ENCODE results near the gene SCN5A.
A peak's percentile ranks its signal among the peaks of the same experiment; 100 is the strongest.

SCN5A gene

DNA sequence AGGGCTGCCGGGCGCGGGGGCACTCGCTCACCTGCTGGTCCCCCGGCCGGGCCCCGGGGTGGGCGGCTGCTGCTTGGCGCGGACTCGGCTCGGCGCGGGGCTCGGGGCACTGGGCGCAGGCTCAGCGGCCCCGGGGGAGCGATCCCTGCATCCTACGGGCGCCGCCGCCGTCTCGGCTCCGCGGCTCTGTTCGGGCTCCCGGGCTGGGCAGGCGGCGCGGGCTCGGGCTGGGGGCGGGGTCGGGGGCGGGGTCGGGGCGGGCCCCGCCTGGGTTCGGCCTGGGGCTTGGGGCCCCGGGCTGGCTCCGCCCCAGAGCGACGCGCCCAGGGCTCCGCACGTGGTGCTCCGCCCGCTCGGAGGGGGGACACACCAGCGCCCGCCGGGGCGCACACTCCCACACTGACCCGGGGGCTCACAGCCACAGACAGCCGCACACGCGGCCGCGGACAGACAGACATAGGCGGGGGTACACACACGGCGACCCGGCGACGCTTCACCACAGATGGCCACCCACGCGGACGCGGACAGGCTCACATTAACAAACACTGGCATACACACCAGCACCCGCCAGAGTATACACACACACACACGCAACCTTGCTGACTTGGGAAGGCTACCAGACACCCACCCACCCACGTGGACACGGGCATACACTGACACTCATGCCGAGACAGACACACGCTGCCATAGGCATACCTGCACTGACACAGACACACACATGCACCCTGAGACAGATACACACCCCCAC lies at the start of gene SCN5A:
SCN5A (minus strand) TSS at position 188 of the 748 bp plus-strand sequence. CDS start 16,380 bp downstream, outside the sequence.
- peaks cover 61% of the 10 kb centered on the region for H3K27me3 ChIP-seq (replicated peaks; ENCODE audit: control insufficient read depth, insufficient read depth, low read length)
- peak; percentile 68 for DNase-seq (ENCODE audit: low read depth)

GRCh38 chr3:38698760-38699159 lies 49.3 kb upstream of the SCN5A start:
- Histone ChIP-seq H3K9ac (ENCODE audit: low read length) (no peak overlapping the region), H3K4me1 (ENCODE audit: control insufficient read depth, insufficient read depth, low read length) (no peaks in the 10 kb centered on the region), H3K4me3 (ENCODE audit: low read length) (no peak overlapping the region), H3K9me3 (ENCODE audit: control insufficient read depth, low read length) (no peaks in the 10 kb centered on the region), H3K27me3 (replicated peaks; ENCODE audit: control insufficient read depth, insufficient read depth, low read length) (peaks cover 18% of the 10 kb centered on the region), H3K36me3 (ENCODE audit: control insufficient read depth, insufficient read depth, low read length, severe bottlenecking) (no peaks in the 10 kb centered on the region)
- no peak for DNase-seq (ENCODE audit: low read depth)

More for the DNA sequence above, at the start of gene SCN5A:
- no peaks in the 10 kb centered on the region for H3K36me3 ChIP-seq (ENCODE audit: control insufficient read depth, insufficient read depth, low read length, severe bottlenecking)
- H3K9ac ChIP-seq (ENCODE audit: low read length): peak within 1 kb of the TSS; percentile 41
- H3K4me3 ChIP-seq (ENCODE audit: low read length): peak within 1 kb of the TSS; percentile 72
- peaks cover 4% of the 10 kb centered on the region for H3K4me1 ChIP-seq (ENCODE audit: control insufficient read depth, insufficient read depth, low read length)
- H3K9me3 ChIP-seq (ENCODE audit: control insufficient read depth, low read length): peaks cover 13% of the 10 kb centered on the region

DNA sequence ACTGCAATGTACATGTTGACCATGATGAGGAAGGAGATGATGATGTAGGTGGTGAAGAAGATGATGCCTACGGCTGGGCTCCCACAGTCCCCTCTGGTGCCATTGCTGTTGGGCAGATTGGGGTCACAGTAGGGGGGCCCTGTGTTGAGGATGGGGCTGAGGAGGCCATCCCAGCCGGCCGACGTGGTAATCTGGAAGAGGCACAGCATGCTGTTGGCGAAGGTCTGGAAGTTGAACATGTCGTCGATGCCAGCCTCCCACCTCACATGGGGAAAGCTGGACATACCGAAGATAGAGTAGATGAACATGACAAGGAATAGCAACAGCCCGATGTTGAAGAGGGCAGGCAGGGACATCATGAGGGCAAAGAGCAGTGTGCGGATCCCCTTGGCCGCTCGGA lies 48.6 kb upstream of the SCN5A start:
- no peak for DNase-seq (ENCODE audit: low read depth)
- Histone ChIP-seq H3K27me3 (replicated peaks; ENCODE audit: control insufficient read depth, insufficient read depth, low read length) (peaks cover 13% of the 10 kb centered on the region), H3K4me3 (ENCODE audit: low read length) (no peak overlapping the region), H3K9ac (ENCODE audit: low read length) (no peak overlapping the region), H3K4me1 (ENCODE audit: control insufficient read depth, insufficient read depth, low read length) (no peaks in the 10 kb centered on the region), H3K36me3 (ENCODE audit: control insufficient read depth, insufficient read depth, low read length, severe bottlenecking) (no peaks in the 10 kb centered on the region), H3K9me3 (ENCODE audit: control insufficient read depth, low read length) (no peaks in the 10 kb centered on the region)

- Histone ChIP-seq H3K4me1 (ENCODE audit: control insufficient read depth, insufficient read depth, low read length) (no peaks in the 10 kb centered on the region), H3K9ac (ENCODE audit: low read length) (no peak overlapping the region), H3K36me3 (ENCODE audit: control insufficient read depth, insufficient read depth, low read length, severe bottlenecking) (no peaks in the 10 kb centered on the region), H3K27me3 (replicated peaks; ENCODE audit: control insufficient read depth, insufficient read depth, low read length) (peaks cover 13% of the 10 kb centered on the region), H3K9me3 (ENCODE audit: control insufficient read depth, low read length) (no peaks in the 10 kb centered on the region), H3K4me3 (ENCODE audit: low read length) (no peak overlapping the region)
- DNase-seq (ENCODE audit: low read depth): no peak
Measured at GRCh38 chr3:38696034-38696433, 46.5 kb upstream of the SCN5A start.

DNA sequence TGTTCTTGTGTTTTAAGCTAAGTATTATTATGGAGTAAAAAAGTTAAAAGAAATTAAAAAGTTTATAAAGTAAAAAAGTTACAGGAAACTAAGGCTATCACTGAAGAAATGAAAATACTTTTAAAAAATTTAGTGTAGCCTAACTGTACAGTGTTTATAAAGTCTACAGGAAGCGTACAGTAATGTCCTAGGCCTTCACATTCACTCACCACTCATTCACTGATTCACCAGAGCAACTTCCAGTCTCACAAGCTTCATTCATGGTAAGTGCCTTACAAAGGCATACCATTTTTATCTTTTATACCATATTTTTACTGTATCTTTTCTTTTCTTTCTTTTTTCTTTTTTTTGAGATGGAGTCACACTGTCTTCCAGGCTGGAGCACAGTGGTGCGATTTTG lies 40.7 kb upstream of the SCN5A start:
- no peaks in the 10 kb centered on the region for H3K4me1 ChIP-seq (ENCODE audit: control insufficient read depth, insufficient read depth, low read length)
- H3K27me3 ChIP-seq (replicated peaks; ENCODE audit: control insufficient read depth, insufficient read depth, low read length): peaks cover 10% of the 10 kb centered on the region
- H3K4me3 ChIP-seq (ENCODE audit: low read length): no peak overlapping the region
- no peaks in the 10 kb centered on the region for H3K9me3 ChIP-seq (ENCODE audit: control insufficient read depth, low read length)
- H3K36me3 ChIP-seq (ENCODE audit: control insufficient read depth, insufficient read depth, low read length, severe bottlenecking): no peaks in the 10 kb centered on the region
- no peak overlapping the region for H3K9ac ChIP-seq (ENCODE audit: low read length)
- DNase-seq (ENCODE audit: low read depth): no peak

GRCh38 chr3:38689774-38690173 lies 40.3 kb upstream of the SCN5A start:
- no peak overlapping the region for H3K9ac ChIP-seq (ENCODE audit: low read length)
- DNase-seq (ENCODE audit: low read depth): no peak
- H3K9me3 ChIP-seq (ENCODE audit: control insufficient read depth, low read length): no peaks in the 10 kb centered on the region
- H3K4me1 ChIP-seq (ENCODE audit: control insufficient read depth, insufficient read depth, low read length): no peaks in the 10 kb centered on the region
- H3K36me3 ChIP-seq (ENCODE audit: control insufficient read depth, insufficient read depth, low read length, severe bottlenecking): no peaks in the 10 kb centered on the region
- H3K27me3 ChIP-seq (replicated peaks; ENCODE audit: control insufficient read depth, insufficient read depth, low read length): peaks cover 9% of the 10 kb centered on the region
- no peak overlapping the region for H3K4me3 ChIP-seq (ENCODE audit: low read length)

DNA sequence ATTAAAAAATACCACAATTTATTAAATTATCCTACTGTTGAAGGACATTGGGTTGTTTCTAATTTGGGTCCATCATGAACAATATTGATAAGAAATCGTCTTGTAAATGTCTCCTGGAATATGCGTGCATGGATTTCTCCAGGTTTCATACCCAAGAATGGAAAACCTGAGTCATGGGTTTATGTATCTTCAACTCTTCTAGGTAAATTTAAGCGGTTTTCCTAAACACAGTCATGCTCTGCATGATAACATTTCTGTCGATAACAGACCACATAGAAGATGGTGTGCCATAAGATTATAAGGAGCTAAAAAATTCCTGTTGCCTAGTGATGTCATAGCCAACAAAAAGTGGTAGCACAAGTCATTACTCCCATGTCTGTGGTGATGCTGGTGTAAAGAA lies 39.9 kb upstream of the SCN5A start:
- H3K27me3 ChIP-seq (replicated peaks; ENCODE audit: control insufficient read depth, insufficient read depth, low read length): peaks cover 8% of the 10 kb centered on the region

DNA sequence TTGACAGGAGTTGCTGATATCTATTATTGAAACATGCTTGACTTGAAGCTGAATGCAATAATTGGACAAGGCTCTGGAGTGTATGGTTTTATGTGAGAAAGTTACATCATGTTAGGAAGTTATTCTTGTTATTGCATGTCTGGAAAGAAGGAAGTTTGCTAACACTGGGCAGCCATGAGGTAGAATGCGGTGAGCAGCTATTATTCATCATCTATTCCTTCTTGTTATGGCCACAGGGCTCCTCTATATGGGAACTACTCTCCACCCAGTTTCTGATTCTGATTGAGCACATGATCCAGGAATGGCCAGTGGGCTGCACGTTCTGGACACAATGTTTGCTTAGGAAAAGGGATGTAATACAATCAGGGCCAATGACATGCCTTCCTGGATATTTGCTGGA lies 37.8 kb upstream of the SCN5A start:
- H3K36me3 ChIP-seq (ENCODE audit: control insufficient read depth, insufficient read depth, low read length, severe bottlenecking): no peaks in the 10 kb centered on the region
- no peaks in the 10 kb centered on the region for H3K4me1 ChIP-seq (ENCODE audit: control insufficient read depth, insufficient read depth, low read length)
- H3K9ac ChIP-seq (ENCODE audit: low read length): no peak overlapping the region
- no peak overlapping the region for H3K4me3 ChIP-seq (ENCODE audit: low read length)
- DNase-seq (ENCODE audit: low read depth): no peak
- peaks cover 11% of the 10 kb centered on the region for H3K27me3 ChIP-seq (replicated peaks; ENCODE audit: control insufficient read depth, insufficient read depth, low read length)
- H3K9me3 ChIP-seq (ENCODE audit: control insufficient read depth, low read length): no peaks in the 10 kb centered on the region

More for the DNA sequence above, 39.9 kb upstream of the SCN5A start:
- Histone ChIP-seq H3K4me3 (ENCODE audit: low read length) (no peak overlapping the region), H3K4me1 (ENCODE audit: control insufficient read depth, insufficient read depth, low read length) (no peaks in the 10 kb centered on the region), H3K36me3 (ENCODE audit: control insufficient read depth, insufficient read depth, low read length, severe bottlenecking) (no peaks in the 10 kb centered on the region), H3K9me3 (ENCODE audit: control insufficient read depth, low read length) (no peaks in the 10 kb centered on the region), H3K9ac (ENCODE audit: low read length) (no peak overlapping the region)
- no peak for DNase-seq (ENCODE audit: low read depth)

DNA sequence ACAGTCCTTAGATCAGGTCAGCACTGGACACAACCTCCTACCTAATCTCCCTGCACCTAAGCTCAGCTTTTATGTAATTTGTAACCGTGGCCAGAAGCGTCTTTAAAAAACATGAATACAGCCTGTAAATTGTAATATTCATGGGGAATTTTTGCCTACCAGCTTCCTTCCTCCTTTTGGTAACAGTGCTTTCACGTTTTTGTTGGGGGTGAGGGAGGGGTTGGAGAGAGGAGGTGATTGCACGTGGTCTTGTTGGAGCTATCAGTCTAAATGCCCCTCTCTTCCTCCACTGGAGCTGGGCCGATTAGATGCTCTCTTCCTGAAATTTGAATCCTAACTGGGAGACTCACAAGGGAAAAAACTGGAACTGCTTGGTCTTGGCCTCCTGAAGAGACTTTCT lies 35.1 kb upstream of the SCN5A start:
- Histone ChIP-seq H3K36me3 (ENCODE audit: control insufficient read depth, insufficient read depth, low read length, severe bottlenecking) (no peaks in the 10 kb centered on the region), H3K9me3 (ENCODE audit: control insufficient read depth, low read length) (no peaks in the 10 kb centered on the region), H3K4me3 (ENCODE audit: low read length) (no peak overlapping the region), H3K9ac (ENCODE audit: low read length) (no peak overlapping the region), H3K27me3 (replicated peaks; ENCODE audit: control insufficient read depth, insufficient read depth, low read length) (peaks cover 22% of the 10 kb centered on the region), H3K4me1 (ENCODE audit: control insufficient read depth, insufficient read depth, low read length) (no peaks in the 10 kb centered on the region)
- DNase-seq (ENCODE audit: low read depth): no peak

DNA sequence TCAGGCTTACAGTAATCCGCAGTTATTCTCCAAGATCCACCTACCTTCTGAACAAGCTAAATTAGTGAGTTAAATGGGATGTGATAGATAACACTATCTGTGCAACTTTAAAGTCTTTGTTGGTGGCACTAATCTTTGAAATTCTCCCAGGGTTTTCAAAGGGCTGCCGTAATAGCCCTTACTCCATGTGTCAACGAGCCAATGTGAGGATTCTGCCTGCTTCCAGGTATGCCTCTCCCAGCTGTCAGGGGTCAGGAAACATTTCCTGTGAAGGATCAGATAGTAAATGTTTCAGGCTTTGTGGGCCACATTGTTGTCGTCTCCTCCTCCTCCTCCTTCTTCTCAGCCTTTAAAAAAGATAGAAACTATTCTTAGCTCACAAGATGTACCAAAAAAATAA lies 20.2 kb upstream of the SCN5A start:
- H3K9me3 ChIP-seq (ENCODE audit: control insufficient read depth, low read length): peaks cover 3% of the 10 kb centered on the region
- H3K36me3 ChIP-seq (ENCODE audit: control insufficient read depth, insufficient read depth, low read length, severe bottlenecking): no peaks in the 10 kb centered on the region
- H3K27me3 ChIP-seq (replicated peaks; ENCODE audit: control insufficient read depth, insufficient read depth, low read length): peaks cover 13% of the 10 kb centered on the region
- H3K9ac ChIP-seq (ENCODE audit: low read length): no peak overlapping the region
- no peaks in the 10 kb centered on the region for H3K4me1 ChIP-seq (ENCODE audit: control insufficient read depth, insufficient read depth, low read length)
- no peak for DNase-seq (ENCODE audit: low read depth)
- H3K4me3 ChIP-seq (ENCODE audit: low read length): no peak overlapping the region

- no peak for DNase-seq (ENCODE audit: low read depth)
Measured at GRCh38 chr3:38662544-38662943, 13.1 kb upstream of the SCN5A start.

GRCh38 chr3:38658841-38659240 lies 9.4 kb upstream of the SCN5A start:
- peaks cover 43% of the 10 kb centered on the region for H3K27me3 ChIP-seq (replicated peaks; ENCODE audit: control insufficient read depth, insufficient read depth, low read length)
- H3K36me3 ChIP-seq (ENCODE audit: control insufficient read depth, insufficient read depth, low read length, severe bottlenecking): no peaks in the 10 kb centered on the region
- no peak overlapping the region for H3K9ac ChIP-seq (ENCODE audit: low read length)
- H3K4me3 ChIP-seq (ENCODE audit: low read length): no peak overlapping the region
- H3K9me3 ChIP-seq (ENCODE audit: control insufficient read depth, low read length): peaks cover 24% of the 10 kb centered on the region
- DNase-seq (ENCODE audit: low read depth): no peak
- H3K4me1 ChIP-seq (ENCODE audit: control insufficient read depth, insufficient read depth, low read length): no peaks in the 10 kb centered on the region

More at GRCh38 chr3:38662544-38662943, 13.1 kb upstream of the SCN5A start:
- Histone ChIP-seq H3K27me3 (replicated peaks; ENCODE audit: control insufficient read depth, insufficient read depth, low read length) (peaks cover 29% of the 10 kb centered on the region), H3K9ac (ENCODE audit: low read length) (no peak overlapping the region), H3K4me1 (ENCODE audit: control insufficient read depth, insufficient read depth, low read length) (no peaks in the 10 kb centered on the region), H3K9me3 (ENCODE audit: control insufficient read depth, low read length) (peaks cover 24% of the 10 kb centered on the region), H3K4me3 (ENCODE audit: low read length) (no peak overlapping the region), H3K36me3 (ENCODE audit: control insufficient read depth, insufficient read depth, low read length, severe bottlenecking) (no peaks in the 10 kb centered on the region)

Data from adipocyte (in vitro differentiated cells).